ENCODE results near the gene HBQ1. TPM values are rescaled to one million over a fixed set of nuclear protein-coding genes. Genes with fewer than 3 reads are reported as not detected.
"Not testable (repeated sequence)": the region's sequence is repeated elsewhere in the genome, so short reads cannot be mapped to it uniquely, and the experiment has no call there.

Gene HBQ1
- total RNA-seq, 2 donors from 2014 or later, result not detected

DNA sequence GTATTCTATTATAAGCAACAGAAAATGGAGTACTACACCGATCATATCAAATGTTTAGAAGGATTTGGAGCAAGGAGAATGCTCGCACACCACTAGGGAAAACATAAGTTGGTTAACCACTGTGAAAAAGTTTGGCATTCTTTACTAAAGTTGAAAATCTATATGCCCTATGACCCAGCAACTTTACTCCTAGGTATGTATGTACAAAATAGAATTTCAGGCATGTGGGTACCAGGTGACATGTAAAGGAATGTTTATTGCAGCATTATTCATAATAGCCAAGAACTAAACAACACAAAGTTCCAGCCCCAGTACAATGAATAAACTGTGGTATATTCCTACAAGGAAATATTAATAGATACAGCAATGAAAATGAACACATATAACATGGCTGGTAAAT, 33.6 kb upstream of the HBQ1 start:
- H3K4me3 ChIP-seq, result no peak overlapping the region
- WGBS, result 88% methylated on average over 2 of the region's 2 CpGs
- no peaks in the 10 kb centered on the region for H3K27me3 ChIP-seq (replicated peaks; ENCODE audit: insufficient read depth)
- no peaks in the 10 kb centered on the region for H3K9me3 ChIP-seq
- no peaks in the 10 kb centered on the region for H3K4me1 ChIP-seq (replicated peaks)
- H3K36me3 ChIP-seq, result no peaks in the 10 kb centered on the region
- H3K27ac ChIP-seq, result no peak overlapping the region
- DNase-seq (ENCODE audit: low spot score), result no peak
- TF ChIP-seq CTCF (IDR thresholded peaks at IDR 0.05) (no peak), POLR2AphosphoS5 (IDR thresholded peaks at IDR 0.05) (no peak), POLR2A (IDR thresholded peaks at IDR 0.05) (no peak)
- intact Hi-C loops (cut with DNase I), result no loop called here

DNA sequence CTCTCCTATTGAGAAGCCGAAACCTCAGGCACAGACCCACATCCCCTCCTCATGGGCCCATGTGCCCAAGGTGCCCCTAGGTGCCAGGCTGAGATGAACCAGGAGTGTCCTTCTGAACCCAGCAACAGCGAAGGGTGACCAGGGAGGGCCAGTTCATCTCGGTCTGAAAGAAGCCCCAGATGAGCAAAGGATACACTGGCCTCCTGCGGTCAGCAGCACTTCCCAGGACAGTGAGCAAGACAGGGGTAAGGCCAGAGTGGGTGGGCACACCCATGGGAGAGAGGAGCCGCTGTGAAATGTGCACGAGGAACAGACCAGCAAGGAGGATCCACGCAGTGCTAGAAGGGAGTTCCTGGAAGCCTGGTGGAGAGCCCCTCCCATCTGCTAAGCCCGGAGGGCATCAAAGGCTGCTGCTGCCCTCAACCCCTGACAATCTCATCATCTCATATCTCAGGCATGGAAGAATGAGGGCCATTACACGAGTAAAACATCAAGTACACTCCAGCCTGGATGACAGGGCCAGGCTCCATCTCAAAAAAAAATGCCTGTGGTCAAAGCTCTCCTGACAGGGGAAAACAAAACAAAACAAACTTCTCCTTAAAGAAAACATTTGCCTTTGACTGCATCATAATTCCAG, 31.1 kb upstream of the HBQ1 start:
- H3K4me1 ChIP-seq (replicated peaks), result no peaks in the 10 kb centered on the region
- WGBS, result 54% methylated on average over 9 of the region's 9 CpGs
- no peak overlapping the region for H3K27ac ChIP-seq
- H3K9me3 ChIP-seq, result no peaks in the 10 kb centered on the region
- no peak overlapping the region for H3K4me3 ChIP-seq
- no peaks in the 10 kb centered on the region for H3K27me3 ChIP-seq (replicated peaks; ENCODE audit: insufficient read depth)
- no peak for DNase-seq (ENCODE audit: low spot score)
- TF ChIP-seq CTCF (IDR thresholded peaks at IDR 0.05) (no peak), POLR2A (IDR thresholded peaks at IDR 0.05) (no peak), POLR2AphosphoS5 (IDR thresholded peaks at IDR 0.05) (no peak)
- no peaks in the 10 kb centered on the region for H3K36me3 ChIP-seq
- intact Hi-C loops (cut with DNase I), result no loop called here

- WGBS, result 74% methylated on average over 14 of the region's 17 CpGs
- peaks cover 5% of the 10 kb centered on the region for H3K4me1 ChIP-seq (replicated peaks)
- H3K36me3 ChIP-seq, result no peaks in the 10 kb centered on the region
- no peaks in the 10 kb centered on the region for H3K27me3 ChIP-seq (replicated peaks; ENCODE audit: insufficient read depth)
- H3K4me3 ChIP-seq, result no peak within 1 kb of the TSS
- no peak within 1 kb of the TSS for H3K27ac ChIP-seq
- intact Hi-C loops (cut with DNase I), result no loop called here
- TF ChIP-seq POLR2AphosphoS5 (IDR thresholded peaks at IDR 0.05), result no peak
- no peak for TF ChIP-seq POLR2A (IDR thresholded peaks at IDR 0.05)
- no peak for TF ChIP-seq CTCF (IDR thresholded peaks at IDR 0.05)
- no peaks in the 10 kb centered on the region for H3K9me3 ChIP-seq
- no peak for DNase-seq (ENCODE audit: low spot score)
These were observed 27.8 kb upstream of the HBQ1 start, which contains the start of gene HBZ for GRCh38 chr16:152141-153128. Gene HBZ (plus strand): TSS chr16:152644. CDS start chr16:152910, 266 bp downstream.

DNA sequence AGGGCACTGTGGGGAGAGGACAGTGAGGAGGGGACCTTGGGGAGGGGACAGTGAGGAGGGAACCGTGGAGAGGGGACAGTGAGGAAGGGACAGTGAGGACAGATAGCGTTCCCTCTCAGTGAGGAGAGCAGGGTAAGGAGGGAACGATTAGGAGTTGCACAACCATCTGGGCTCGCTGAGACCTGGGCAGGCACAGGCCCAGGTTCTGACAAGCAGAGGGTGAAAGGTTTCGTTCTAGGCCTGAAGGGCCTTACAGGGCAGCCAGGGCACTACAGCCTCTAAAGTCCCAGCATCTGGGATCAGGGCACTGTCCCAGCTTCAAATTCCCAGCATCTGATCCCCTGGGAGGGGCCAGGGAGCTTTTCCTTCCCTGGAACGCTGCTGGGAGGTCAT, 27.1 kb upstream of the HBQ1 start:
- 84% methylated on average over 4 of the region's 6 CpGs for WGBS
- H3K27me3 ChIP-seq (replicated peaks; ENCODE audit: insufficient read depth), result not testable (repeated sequence)

GRCh38 chr16:153550-154216, 26.6 kb upstream of the HBQ1 start:
- intact Hi-C loops (cut with DNase I); H3K4me3 ChIP-seq; H3K27me3 ChIP-seq (replicated peaks; ENCODE audit: insufficient read depth); DNase-seq (ENCODE audit: low spot score); H3K4me1 ChIP-seq (replicated peaks); H3K9me3 ChIP-seq; H3K36me3 ChIP-seq; H3K27ac ChIP-seq: not testable (repeated sequence)
- WGBS, result no CpG with 5 or more reads among the region's 74 CpGs

More for the DNA sequence above, 27.1 kb upstream of the HBQ1 start:
- intact Hi-C loops (cut with DNase I); H3K4me3 ChIP-seq; H3K4me1 ChIP-seq (replicated peaks); DNase-seq (ENCODE audit: low spot score); H3K36me3 ChIP-seq; H3K27ac ChIP-seq; H3K9me3 ChIP-seq: not testable (repeated sequence)

All from prostate gland (tissue), 2 donors.